WTC11 (cell line): ENCODE data around the gene STAM2. TPM values are rescaled to one million over a fixed set of nuclear protein-coding genes. Genes with fewer than 3 reads are reported as not detected.
A peak's percentile ranks its signal among the peaks of the same experiment; 100 is the strongest.
"Not testable (repeated sequence)": the region's sequence is repeated elsewhere in the genome, so short reads cannot be mapped to it uniquely, and the experiment has no call there.

Experiments
- ATAC-seq: fragments of 200-7000 bp; cut with Tn5 transposase; 2 replicates; pipeline ENCODE4 v1.10.0; 2021; ENCODE audit warnings: mild to moderate bottlenecking, moderate library complexity
- CTCF ChIA-PET: fragments of 300-600 bp; sonication (Branson Sonifier 250); formaldehyde crosslinking; loops from one replicate; lab custom pipeline; 2021; ENCODE audit warnings: antibody characterized with exemption; lab: Charles Lee
- POLR2A ChIA-PET: fragments of 350-600 bp; sonication (Branson Sonifier 250); formaldehyde crosslinking; loops from one replicate; lab custom pipeline; 2021; ENCODE audit warnings: antibody characterized with exemption; lab: Charles Lee
- DNase-seq: peaks from one replicate; pipeline ENCODE4 v3.0.0; 2021; ENCODE audit warnings: low spot score
- H3K27ac Mint-ChIP-seq: 2 replicates; pipeline ENCODE4 v1.8.0; 2021; ENCODE audit warnings: mixed read lengths
- H3K27me3 Mint-ChIP-seq: 2 replicates; pipeline ENCODE4 v1.8.0; 2021; ENCODE audit warnings: low read depth, mild to moderate bottlenecking, moderate library complexity, mixed read lengths
- H3K36me3 Mint-ChIP-seq: 2 replicates; pipeline ENCODE4 v1.8.0; 2021; ENCODE audit warnings: mixed read lengths
- H3K4me1 Mint-ChIP-seq: 2 replicates; pipeline ENCODE4 v1.8.0; 2022; ENCODE audit warnings: mixed read lengths
- H3K4me3 Mint-ChIP-seq: 2 replicates; pipeline ENCODE4 v1.8.0; 2021; ENCODE audit warnings: mild to moderate bottlenecking, moderate library complexity, mixed read lengths
- H3K9me3 Mint-ChIP-seq: 2 replicates; pipeline ENCODE4 v1.8.0; 2021; ENCODE audit warnings: mixed read lengths
- ATF2 ChIP-seq: sonication (generic); formaldehyde crosslinking; IDR thresholded peaks from 2 replicates; pipeline ENCODE4 v1.8.1; 2022; ENCODE audit warnings: low read depth, missing genetic modification reagents, borderline replicate concordance
- CREM ChIP-seq: sonication (generic); formaldehyde crosslinking; IDR thresholded peaks from 2 replicates; pipeline ENCODE4 v1.8.1; 2022; ENCODE audit warnings: mild to moderate bottlenecking, missing genetic modification reagents, moderate library complexity
- E2F5 ChIP-seq: sonication (generic); formaldehyde crosslinking; IDR thresholded peaks from 2 replicates; pipeline ENCODE4 v1.8.1; 2022; ENCODE audit warnings: mild to moderate bottlenecking, moderate library complexity, missing genetic modification reagents
- GRHL2 ChIP-seq: fragments of 250-450 bp; sonication (Bioruptor Pico); IDR thresholded peaks from 2 replicates; pipeline ENCODE4 v1.8.0; 2022; ENCODE audit warnings: mild to moderate bottlenecking, moderate library complexity; ENCODE audit not compliant: insufficient replicate concordance, severe bottlenecking
- NR3C1 ChIP-seq: sonication (generic); formaldehyde crosslinking; conservative IDR thresholded peaks from 2 replicates; pipeline ENCODE4 v1.8.1; 2023; ENCODE audit warnings: low read depth, mild to moderate bottlenecking, missing genetic modification reagents
- PRDM15 ChIP-seq: sonication (generic); formaldehyde crosslinking; IDR thresholded peaks from 2 replicates; pipeline ENCODE4 v1.8.0; 2022; ENCODE audit warnings: missing genetic modification reagents
- PRRX2 ChIP-seq: fragments of 250-450 bp; sonication (Bioruptor Pico); IDR thresholded peaks from 2 replicates; pipeline ENCODE4 v1.8.0; 2021; ENCODE audit warnings: mild to moderate bottlenecking
- TCF7 ChIP-seq: sonication (generic); formaldehyde crosslinking; IDR thresholded peaks from 2 replicates; pipeline ENCODE4 v1.8.0; 2022; ENCODE audit warnings: mild to moderate bottlenecking, low read depth, missing genetic modification reagents, moderate library complexity
- USF2 ChIP-seq: sonication (generic); formaldehyde crosslinking; IDR thresholded peaks from 2 replicates; pipeline ENCODE4 v1.8.1; 2023; ENCODE audit warnings: mild to moderate bottlenecking, missing genetic modification reagents, moderate library complexity
- ZBTB21 ChIP-seq: sonication (generic); formaldehyde crosslinking; IDR thresholded peaks from 2 replicates; pipeline ENCODE4 v1.8.1; 2023; ENCODE audit warnings: mild to moderate bottlenecking, missing genetic modification reagents, borderline replicate concordance
- ZMAT4 ChIP-seq: fragments of 250-450 bp; sonication (Bioruptor Pico); IDR thresholded peaks from 2 replicates; pipeline ENCODE4 v1.9.0; 2021; ENCODE audit warnings: mild to moderate bottlenecking
- ZNF396 ChIP-seq: fragments of 250-450 bp; sonication (Bioruptor Pico); IDR thresholded peaks from 2 replicates; pipeline ENCODE4 v1.8.0; 2021; ENCODE audit warnings: mild to moderate bottlenecking, moderate library complexity, borderline replicate concordance
- total RNA-seq: library from RNA; stranded (reverse); gene quantifications from 3 replicates; pipeline ENCODE4 v1.2.3, GENCODE V29; 2021

STAM2 gene
- total RNA-seq, 1 experiment from 2014 or later = 9.0 TPM

GRCh38 chr2:152200101-152200500 is 24.5 kb upstream of the STAM2 start (continued):
- TF ChIP-seq USF2 (CRISPR knock-in tag) (no peak), E2F5 (CRISPR knock-in tag) (no peak)

- TF ChIP-seq ATF2 (CRISPR knock-in tag) (no peak), ZBTB21 (CRISPR knock-in tag) (no peak), TCF7 (CRISPR knock-in tag) (no peak), ZNF396 (no peak), PRRX2 (CRISPR knock-in tag) (no peak), PRDM15 (CRISPR knock-in tag) (no peak), NR3C1 (CRISPR knock-in tag) (no peak), GRHL2 (CRISPR knock-in tag) (no peak), CREM (CRISPR knock-in tag) (no peak), ZMAT4 (no peak)
- Mint-ChIP-seq H3K27me3 (peaks cover 35% of the 10 kb centered on the region), H3K4me3 (no peak overlapping the region), H3K4me1 (peaks cover 11% of the 10 kb centered on the region), H3K27ac (no peak overlapping the region), H3K36me3 (no peaks in the 10 kb centered on the region), H3K9me3 (peaks cover 19% of the 10 kb centered on the region)
- DNase-seq = no peak
- peak; percentile 73 for ATAC-seq
- POLR2A ChIA-PET = no interaction called here
- CTCF ChIA-PET = interaction anchor here (1.1 kb wide), 1 partner anchor 438 kb away, joined by 3 read pairs; no protein-coding TSS in a partner anchor
Measured at GRCh38 chr2:152198499-152198898, 22.9 kb upstream of the STAM2 start.

- H3K4me3 Mint-ChIP-seq, H3K27ac Mint-ChIP-seq, POLR2A ChIA-PET, ATAC-seq, DNase-seq, CTCF ChIA-PET, H3K36me3 Mint-ChIP-seq: not testable (repeated sequence)
- H3K9me3 Mint-ChIP-seq = peaks cover 19% of the 10 kb centered on the region
- peaks cover 11% of the 10 kb centered on the region for H3K4me1 Mint-ChIP-seq
- peaks cover 36% of the 10 kb centered on the region for H3K27me3 Mint-ChIP-seq
Measured at GRCh38 chr2:152197508-152198284, 22.1 kb upstream of the STAM2 start.
